ENCODE results near the gene TSC2.

TSC2 gene

GRCh38 chr16:2037115-2037514, 10.7 kb upstream of the TSC2 start:
- no peak for DNase-seq
- TF ChIP-seq CTCF (IDR thresholded peaks at IDR 0.05; ENCODE audit: low read depth, low read length) = no peak
- H3K9me3 ChIP-seq = no peaks in the 10 kb centered on the region
- H3K27me3 ChIP-seq = no peaks in the 10 kb centered on the region
- no peaks in the 10 kb centered on the region for H3K36me3 ChIP-seq
- H3K4me3 ChIP-seq (ENCODE audit: low read depth, low read length) = no peak overlapping the region
- H3K4me1 ChIP-seq = peaks cover 45% of the 10 kb centered on the region

- Histone ChIP-seq H3K36me3 (no peaks in the 10 kb centered on the region), H3K4me1 (peaks cover 45% of the 10 kb centered on the region), H3K27me3 (no peaks in the 10 kb centered on the region), H3K4me3 (ENCODE audit: low read depth, low read length) (no peak overlapping the region), H3K9me3 (no peaks in the 10 kb centered on the region)
- peak; percentile 16 for DNase-seq
- TF ChIP-seq CTCF (IDR thresholded peaks at IDR 0.05; ENCODE audit: low read depth, low read length) = no peak
Measured at GRCh38 chr16:2037647-2038381, 10.0 kb upstream of the TSC2 start.

GRCh38 chr16:2038382-2039231, 9.2 kb upstream of the TSC2 start:
- H3K27me3 ChIP-seq = no peaks in the 10 kb centered on the region
- H3K4me1 ChIP-seq = peaks cover 41% of the 10 kb centered on the region
- H3K36me3 ChIP-seq = peaks cover 5% of the 10 kb centered on the region; the same call in 1 of the 2 replicates
- H3K4me3 ChIP-seq (ENCODE audit: low read depth, low read length) = no peak overlapping the region
- no peak for TF ChIP-seq CTCF (IDR thresholded peaks at IDR 0.05; ENCODE audit: low read depth, low read length)
- DNase-seq = peak; percentile 19
- no peaks in the 10 kb centered on the region for H3K9me3 ChIP-seq

GRCh38 chr16:2039274-2040031, 8.3 kb upstream of the TSC2 start:
- H3K4me1 ChIP-seq = peaks cover 37% of the 10 kb centered on the region
- TF ChIP-seq CTCF (IDR thresholded peaks at IDR 0.05; ENCODE audit: low read depth, low read length) = no peak
- H3K9me3 ChIP-seq = no peaks in the 10 kb centered on the region
- H3K27me3 ChIP-seq = no peaks in the 10 kb centered on the region
- DNase-seq = peak; percentile 68
- H3K36me3 ChIP-seq = peaks cover 11% of the 10 kb centered on the region
- H3K4me3 ChIP-seq (ENCODE audit: low read depth, low read length) = no peak overlapping the region

GRCh38 chr16:2040041-2040786, 7.6 kb upstream of the TSC2 start:
- H3K36me3 ChIP-seq = peaks cover 14% of the 10 kb centered on the region
- H3K4me1 ChIP-seq = peaks cover 37% of the 10 kb centered on the region

More at GRCh38 chr16:2040041-2040786, 7.6 kb upstream of the TSC2 start:
- H3K27me3 ChIP-seq = no peaks in the 10 kb centered on the region
- no peak for TF ChIP-seq CTCF (IDR thresholded peaks at IDR 0.05; ENCODE audit: low read depth, low read length)
- no peak overlapping the region for H3K4me3 ChIP-seq (ENCODE audit: low read depth, low read length)
- DNase-seq = no peak
- H3K9me3 ChIP-seq = no peaks in the 10 kb centered on the region

All from BE2C (cell line).